IgD-negative memory B cell (primary cell): ENCODE results near the gene NELFE. TPM values are rescaled to one million over a fixed set of nuclear protein-coding genes. Genes with fewer than 3 reads are reported as not detected.

Source experiments
- polyA plus RNA-seq: library from polyadenylated mRNA; unstranded; fragments of 300-500 nt; fragmentation: Illumina TruSeq; gene quantifications from one replicate; pipeline ENCODE4 v1.2.3, GENCODE V29; 2021

The NELFE gene
- polyA plus RNA-seq, 1 donor from 2014 or later = 51.3 TPM

Other genes with a start within 250 kb of the NELFE start
- not detected for gene LY6G6D, start 243.6 kb downstream of the NELFE start, polyA plus RNA-seq
- not detected for gene LY6G6C, start 237.2 kb downstream of the NELFE start, polyA plus RNA-seq
- 1.8 TPM for gene MPIG6B, start 235.6 kb downstream of the NELFE start, polyA plus RNA-seq
- 119 TPM for gene DDAH2, start 229.7 kb downstream of the NELFE start, polyA plus RNA-seq
- 861 TPM for gene CLIC1, start 222.4 kb downstream of the NELFE start, polyA plus RNA-seq
- 4.2 TPM for gene MSH5, start 219.0 kb downstream of the NELFE start, polyA plus RNA-seq
- not detected for gene SAPCD1, start 196.3 kb downstream of the NELFE start, polyA plus RNA-seq
- 2.6 TPM for gene VWA7, start 181.6 kb downstream of the NELFE start, polyA plus RNA-seq
- gene VARS1, start 163.2 kb downstream of the NELFE start, polyA plus RNA-seq = 83.0 TPM
- gene LSM2, start 152.0 kb downstream of the NELFE start, polyA plus RNA-seq = 100 TPM
- 1.2 TPM for gene HSPA1L, start 143.7 kb downstream of the NELFE start, polyA plus RNA-seq
- gene HSPA1A, start 143.4 kb downstream of the NELFE start, polyA plus RNA-seq = 49.5 TPM
- 5.7 TPM for gene HSPA1B, start 131.2 kb downstream of the NELFE start, polyA plus RNA-seq
- 25.0 TPM for gene NEU1, start 96.2 kb downstream of the NELFE start, polyA plus RNA-seq
- not detected for gene SLC44A4, start 80.0 kb downstream of the NELFE start, polyA plus RNA-seq
- gene EHMT2, start 61.3 kb downstream of the NELFE start, polyA plus RNA-seq = 49.3 TPM
- not detected for gene ZBTB12, start 56.9 kb downstream of the NELFE start, polyA plus RNA-seq
- gene C2, start 31.3 kb downstream of the NELFE start, polyA plus RNA-seq = not detected
- gene CFB, start 12.9 kb downstream of the NELFE start, polyA plus RNA-seq = not detected
- gene SKIC2, start 204 bp upstream of the NELFE start, polyA plus RNA-seq = 12.7 TPM
- 16.2 TPM for gene DXO, start 13.2 kb upstream of the NELFE start, polyA plus RNA-seq
- gene C4A, start 23.1 kb upstream of the NELFE start, polyA plus RNA-seq = 0.23 TPM
- gene C4B, start 55.8 kb upstream of the NELFE start, polyA plus RNA-seq = not detected
- gene CYP21A2, start 79.4 kb upstream of the NELFE start, polyA plus RNA-seq = not detected
- 0.21 TPM for gene TNXB, start 150.4 kb upstream of the NELFE start, polyA plus RNA-seq
- gene ATF6B, start 169.3 kb upstream of the NELFE start, polyA plus RNA-seq = 25.5 TPM
- gene FKBPL, start 171.3 kb upstream of the NELFE start, polyA plus RNA-seq = 4.1 TPM
- not detected for gene PRRT1, start 193.0 kb upstream of the NELFE start, polyA plus RNA-seq
- gene PPT2, start 195.2 kb upstream of the NELFE start, polyA plus RNA-seq = 1.5 TPM
- not detected for gene EGFL8, start 205.6 kb upstream of the NELFE start, polyA plus RNA-seq
- gene AGPAT1, start 217.1 kb upstream of the NELFE start, polyA plus RNA-seq = 17.2 TPM
- gene RNF5, start 219.4 kb upstream of the NELFE start, polyA plus RNA-seq = 88.8 TPM
- gene AGER, start 225.3 kb upstream of the NELFE start, polyA plus RNA-seq = 0.58 TPM
- gene PBX2, start 231.2 kb upstream of the NELFE start, polyA plus RNA-seq = 3.3 TPM
- gene GPSM3, start 233.7 kb upstream of the NELFE start, polyA plus RNA-seq = 156 TPM